SK-N-SH (cell line): ENCODE measurements around the gene WDR5B. TPM values are rescaled to one million over a fixed set of nuclear protein-coding genes. Genes with fewer than 3 reads are reported as not detected.

Source experiments
- CTCF ChIA-PET: fragments of 300-600, 350-600 bp; formaldehyde crosslinking; extraction: SDS; loops from one replicate; lab custom pipeline; 2021; lab: Yijun Ruan, JAX
- POLR2A ChIA-PET: fragments of 350-600 bp; sonication (Branson Sonifier 250); formaldehyde crosslinking; extraction: SDS; loops from one replicate; lab custom pipeline; 2020; ENCODE audit warnings: antibody characterized with exemption, inconsistent platforms; lab: Yijun Ruan, JAX
- DNase-seq: peaks from one replicate; pipeline ENCODE4 v3.0.0; 2012
- H2AFZ ChIP-seq: fragments of 200-600 bp; sonication (generic); 2 replicates; pipeline ENCODE4 v1.8.1; 2016; ENCODE audit warnings: antibody characterized with exemption, mild to moderate bottlenecking, low read depth
- H3F3A ChIP-seq: fragments of 200-600 bp; sonication (generic); replicated peaks from 2 replicates; pipeline ENCODE3; 2016; ENCODE audit warnings: antibody characterized with exemption, mild to moderate bottlenecking; ENCODE audit not compliant: insufficient read depth
- H3K27ac ChIP-seq, 2 experiments: fragments of 200-500 bp in 1 of 2; fragments of 200-600 bp in 1 of 2; sonication (Bioruptor generic) in 1 of 2; sonication (generic), shearing (Covaris generic) in 1 of 2; 2 replicates each; pipeline versions ENCODE4 v1.5.1 to v1.6.1; 2014 to 2016; ENCODE audit warnings: low read depth in 2 of 2, inconsistent platforms in 1 of 2, low read length in 1 of 2, mild to moderate bottlenecking in 1 of 2, mixed read lengths in 1 of 2
- H3K27me3 ChIP-seq: fragments of 200-600 bp; sonication (generic), shearing (Covaris generic); 2 replicates; pipeline ENCODE4 v1.6.1; 2016; ENCODE audit warnings: mixed run types; ENCODE audit not compliant: insufficient read depth
- H3K36me3 ChIP-seq, 2 experiments: fragments of 200-500 bp in 1 of 2; fragments of 200-600 bp in 1 of 2; sonication (Bioruptor generic) in 1 of 2; sonication (generic) in 1 of 2; replicated peaks in 1 of 2; 2 replicates each; pipeline versions ENCODE3 to v1.5.1; 2014 to 2016; ENCODE audit warnings: low read length in 1 of 2, mild to moderate bottlenecking in 1 of 2; ENCODE audit not compliant: insufficient read depth in 2 of 2, control insufficient read depth in 1 of 2
- H3K4me1 ChIP-seq, 2 experiments: fragments of 200-500 bp in 1 of 2; fragments of 200-600 bp in 1 of 2; sonication (Bioruptor generic) in 1 of 2; sonication (generic), shearing (Covaris generic) in 1 of 2; 2 replicates each; pipeline versions ENCODE4 v1.5.1 to v1.6.1; 2014 to 2016; ENCODE audit warnings: low read depth in 1 of 2, low read length in 1 of 2, mixed run types in 1 of 2; ENCODE audit not compliant: insufficient read depth in 2 of 2, control insufficient read depth in 1 of 2
- H3K4me2 ChIP-seq: fragments of 200-600 bp; sonication (generic), shearing (Covaris generic); 2 replicates; pipeline ENCODE4 v1.6.1; 2017; ENCODE audit warnings: mixed run types
- H3K4me3 ChIP-seq, 2 experiments: fragments of 200-500 bp in 1 of 2; fragments of 200-600 bp in 1 of 2; sonication (Bioruptor generic) in 1 of 2; sonication (generic), shearing (Covaris generic) in 1 of 2; 2 replicates each; pipeline versions ENCODE4 v1.5.1 to v1.8.1; 2014 to 2016; ENCODE audit warnings: low read depth in 2 of 2, inconsistent platforms in 1 of 2, low read length in 1 of 2, mild to moderate bottlenecking in 1 of 2, mixed read lengths in 1 of 2, moderate library complexity in 1 of 2
- H3K79me2 ChIP-seq: fragments of 200-600 bp; sonication (generic); 2 replicates; pipeline ENCODE4 v1.8.1; 2017; ENCODE audit warnings: mild to moderate bottlenecking; ENCODE audit not compliant: insufficient read depth
- H3K9ac ChIP-seq: fragments of 200-600 bp; sonication (generic); 2 replicates; pipeline ENCODE4 v1.6.1; 2017; ENCODE audit warnings: mixed run types
- H3K9me2 ChIP-seq: fragments of 200-600 bp; sonication (generic); 2 replicates; pipeline ENCODE4 v1.6.1; 2017; ENCODE audit warnings: mixed run types
- H3K9me3 ChIP-seq: fragments of 200-600 bp; sonication (generic); 2 replicates; pipeline ENCODE4 v1.6.1; 2017; ENCODE audit warnings: mixed run types, mild to moderate bottlenecking, moderate library complexity
- H4K20me1 ChIP-seq: fragments of 200-600 bp; sonication (generic); 2 replicates; pipeline ENCODE4 v1.6.1; 2017; ENCODE audit warnings: mild to moderate bottlenecking, mixed run types; ENCODE audit not compliant: insufficient read depth
- CHD2 ChIP-seq: fragments of 150-350 bp; IDR thresholded peaks from 2 replicates; pipeline ENCODE4 v1.6.1; 2018; ENCODE audit warnings: low read length; ENCODE audit not compliant: partially characterized antibody
- ELF1 ChIP-seq: IDR thresholded peaks from 2 replicates; pipeline ENCODE4 v1.4.0; 2012
- EZH2phosphoT487 ChIP-seq: fragments of 200-600 bp; sonication (generic); IDR thresholded peaks from 2 replicates; pipeline ENCODE4 v1.6.1; 2017; ENCODE audit warnings: low read depth, mixed run types, mild to moderate bottlenecking, antibody characterized with exemption, moderate library complexity, borderline replicate concordance
- FOSL2 ChIP-seq: IDR thresholded peaks from 2 replicates; pipeline ENCODE4 v1.4.0; 2012; ENCODE audit warnings: low read depth, mild to moderate bottlenecking, moderate library complexity, borderline replicate concordance
- GABPA ChIP-seq: IDR thresholded peaks from 2 replicates; pipeline ENCODE4 v1.4.0; 2012; ENCODE audit warnings: low read depth, mild to moderate bottlenecking
- GATA2 ChIP-seq: sonication (generic); formaldehyde crosslinking; IDR thresholded peaks from 2 replicates; pipeline ENCODE4 v1.5.0; 2020; ENCODE audit warnings: mild to moderate bottlenecking, missing genetic modification reagents
- MAX ChIP-seq: IDR thresholded peaks from 2 replicates; pipeline ENCODE4 v1.4.0; 2012; ENCODE audit warnings: low read depth
- MEF2A ChIP-seq: IDR thresholded peaks from 2 replicates; pipeline ENCODE4 v1.4.0; 2012; ENCODE audit warnings: low read depth, borderline replicate concordance
- NFIC ChIP-seq: IDR thresholded peaks from 2 replicates; pipeline ENCODE4 v1.4.0; 2012; ENCODE audit warnings: borderline replicate concordance
- PBX3 ChIP-seq: IDR thresholded peaks from 2 replicates; pipeline ENCODE4; 2012
- POLR2AphosphoS5 ChIP-seq: IDR thresholded peaks from 2 replicates; pipeline ENCODE4 v1.6.1; 2012; ENCODE audit warnings: low read depth, low read length
- RAD21 ChIP-seq: IDR thresholded peaks from 2 replicates; pipeline ENCODE4 v1.6.1; 2012; ENCODE audit warnings: mild to moderate bottlenecking, low read length
- RXRA ChIP-seq: IDR thresholded peaks from 2 replicates; pipeline ENCODE4 v1.4.0; 2012; ENCODE audit warnings: low read depth, mild to moderate bottlenecking, borderline replicate concordance
- SIN3A ChIP-seq: IDR thresholded peaks from 2 replicates; pipeline ENCODE4 v1.6.1; 2012; ENCODE audit warnings: low read depth, mild to moderate bottlenecking, low read length, moderate library complexity, borderline replicate concordance
- TCF12 ChIP-seq: IDR thresholded peaks from 2 replicates; pipeline ENCODE4 v1.4.0; 2012
- TEAD4 ChIP-seq: IDR thresholded peaks from 2 replicates; pipeline ENCODE4 v1.4.0; 2012; ENCODE audit warnings: mild to moderate bottlenecking, borderline replicate concordance; ENCODE audit not compliant: insufficient read depth
- YY1 ChIP-seq: IDR thresholded peaks from 2 replicates; pipeline ENCODE4 v1.4.0; 2012; ENCODE audit warnings: low read depth, mild to moderate bottlenecking
- WGBS: methylation state at CpG from one replicate; pipeline ENCODE4 v1.1.6; 2017; ENCODE audit warnings: low lambda C conversion rate; 5-methylcytosine and 5-hydroxymethylcytosine counted together
- polyA plus RNA-seq, 3 experiments: library from polyadenylated mRNA; depleted of rRNA; stranded (reverse); fragments of >200 nt; gene quantifications; 2 replicates each; pipeline ENCODE4 v1.2.3, GENCODE V29; 2012
- TF ChIP-seq, protein P1 (sequence below): fragments of 200-600 bp; sonication (generic); IDR thresholded peaks from 2 replicates; pipeline ENCODE4 v1.6.1; 2017; ENCODE audit warnings: antibody characterized with exemption, mild to moderate bottlenecking, moderate library complexity
- TF ChIP-seq, protein P2 (sequence below): IDR thresholded peaks from 2 replicates; pipeline ENCODE4 v1.4.0; 2012; ENCODE audit warnings: low read depth, borderline replicate concordance
- TF ChIP-seq, protein P3 (sequence below): IDR thresholded peaks from 2 replicates; pipeline ENCODE4 v1.6.1; 2012; ENCODE audit warnings: mild to moderate bottlenecking, low read depth, low read length, moderate library complexity

WDR5B gene
- polyA plus RNA-seq, 1 of the 3 experiments (the other 2 are of a cell fraction) = 2.2 TPM

DNA sequence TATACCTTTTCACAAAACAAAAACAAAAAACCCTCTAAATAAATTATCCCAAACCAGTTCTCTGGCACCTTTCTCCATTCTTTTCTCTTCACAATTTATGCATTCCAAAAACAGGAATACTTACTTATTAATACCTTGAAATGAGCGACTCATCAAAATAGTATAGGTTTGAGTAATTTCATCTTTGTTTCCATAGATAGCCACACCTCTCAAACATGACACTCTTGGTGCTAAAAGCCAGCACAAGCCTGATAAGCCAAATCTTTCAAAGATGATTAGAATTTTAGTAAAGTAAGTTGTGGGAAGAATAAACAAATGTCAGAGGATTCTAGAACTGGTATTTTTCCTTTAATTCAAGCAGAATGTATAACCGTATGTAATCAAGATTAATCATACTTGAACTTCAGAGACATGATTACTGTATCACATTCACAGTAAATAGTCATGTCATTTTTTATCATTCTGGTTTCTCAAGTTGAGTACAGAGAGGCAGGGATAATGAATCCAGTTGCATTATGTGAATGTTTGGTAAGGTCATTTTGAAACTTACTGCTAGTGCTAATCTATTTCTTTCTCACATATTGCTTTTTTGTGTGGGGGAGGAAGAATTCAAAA lies 12.1 kb upstream of the WDR5B start (continued):
- TF ChIP-seq TEAD4 (no peak), YY1 (no peak)

GRCh38 chr3:122421836-122422235 lies 6.0 kb upstream of the WDR5B start:
- no peak overlapping the region for H2AFZ ChIP-seq
- CTCF ChIA-PET = no interaction called here
- H3K4me2 ChIP-seq = no peak overlapping the region
- no peaks in the 10 kb centered on the region for H4K20me1 ChIP-seq
- TF ChIP-seq NFIC = no peak
- TF ChIP-seq EZH2phosphoT487 = no peak
- no peak for TF ChIP-seq GATA2 (CRISPR knock-in tag)
- no peak for TF ChIP-seq TCF12
- TF ChIP-seq YY1 = no peak
- TF ChIP-seq PBX3 = no peak
- no peak for TF ChIP-seq CHD2
- TF ChIP-seq, protein P1, sequence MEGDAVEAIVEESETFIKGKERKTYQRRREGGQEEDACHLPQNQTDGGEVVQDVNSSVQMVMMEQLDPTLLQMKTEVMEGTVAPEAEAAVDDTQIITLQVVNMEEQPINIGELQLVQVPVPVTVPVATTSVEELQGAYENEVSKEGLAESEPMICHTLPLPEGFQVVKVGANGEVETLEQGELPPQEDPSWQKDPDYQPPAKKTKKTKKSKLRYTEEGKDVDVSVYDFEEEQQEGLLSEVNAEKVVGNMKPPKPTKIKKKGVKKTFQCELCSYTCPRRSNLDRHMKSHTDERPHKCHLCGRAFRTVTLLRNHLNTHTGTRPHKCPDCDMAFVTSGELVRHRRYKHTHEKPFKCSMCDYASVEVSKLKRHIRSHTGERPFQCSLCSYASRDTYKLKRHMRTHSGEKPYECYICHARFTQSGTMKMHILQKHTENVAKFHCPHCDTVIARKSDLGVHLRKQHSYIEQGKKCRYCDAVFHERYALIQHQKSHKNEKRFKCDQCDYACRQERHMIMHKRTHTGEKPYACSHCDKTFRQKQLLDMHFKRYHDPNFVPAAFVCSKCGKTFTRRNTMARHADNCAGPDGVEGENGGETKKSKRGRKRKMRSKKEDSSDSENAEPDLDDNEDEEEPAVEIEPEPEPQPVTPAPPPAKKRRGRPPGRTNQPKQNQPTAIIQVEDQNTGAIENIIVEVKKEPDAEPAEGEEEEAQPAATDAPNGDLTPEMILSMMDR = no peak
- no peak for TF ChIP-seq FOSL2
- no peak for TF ChIP-seq SIN3A
- no peak for TF ChIP-seq RAD21
- TF ChIP-seq RXRA = no peak
- TF ChIP-seq, protein P2, sequence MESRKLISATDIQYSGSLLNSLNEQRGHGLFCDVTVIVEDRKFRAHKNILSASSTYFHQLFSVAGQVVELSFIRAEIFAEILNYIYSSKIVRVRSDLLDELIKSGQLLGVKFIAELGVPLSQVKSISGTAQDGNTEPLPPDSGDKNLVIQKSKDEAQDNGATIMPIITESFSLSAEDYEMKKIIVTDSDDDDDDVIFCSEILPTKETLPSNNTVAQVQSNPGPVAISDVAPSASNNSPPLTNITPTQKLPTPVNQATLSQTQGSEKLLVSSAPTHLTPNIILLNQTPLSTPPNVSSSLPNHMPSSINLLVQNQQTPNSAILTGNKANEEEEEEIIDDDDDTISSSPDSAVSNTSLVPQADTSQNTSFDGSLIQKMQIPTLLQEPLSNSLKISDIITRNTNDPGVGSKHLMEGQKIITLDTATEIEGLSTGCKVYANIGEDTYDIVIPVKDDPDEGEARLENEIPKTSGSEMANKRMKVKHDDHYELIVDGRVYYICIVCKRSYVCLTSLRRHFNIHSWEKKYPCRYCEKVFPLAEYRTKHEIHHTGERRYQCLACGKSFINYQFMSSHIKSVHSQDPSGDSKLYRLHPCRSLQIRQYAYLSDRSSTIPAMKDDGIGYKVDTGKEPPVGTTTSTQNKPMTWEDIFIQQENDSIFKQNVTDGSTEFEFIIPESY = no peak
- TF ChIP-seq GABPA = no peak
- TF ChIP-seq MEF2A = no peak
- TF ChIP-seq, protein P3, sequence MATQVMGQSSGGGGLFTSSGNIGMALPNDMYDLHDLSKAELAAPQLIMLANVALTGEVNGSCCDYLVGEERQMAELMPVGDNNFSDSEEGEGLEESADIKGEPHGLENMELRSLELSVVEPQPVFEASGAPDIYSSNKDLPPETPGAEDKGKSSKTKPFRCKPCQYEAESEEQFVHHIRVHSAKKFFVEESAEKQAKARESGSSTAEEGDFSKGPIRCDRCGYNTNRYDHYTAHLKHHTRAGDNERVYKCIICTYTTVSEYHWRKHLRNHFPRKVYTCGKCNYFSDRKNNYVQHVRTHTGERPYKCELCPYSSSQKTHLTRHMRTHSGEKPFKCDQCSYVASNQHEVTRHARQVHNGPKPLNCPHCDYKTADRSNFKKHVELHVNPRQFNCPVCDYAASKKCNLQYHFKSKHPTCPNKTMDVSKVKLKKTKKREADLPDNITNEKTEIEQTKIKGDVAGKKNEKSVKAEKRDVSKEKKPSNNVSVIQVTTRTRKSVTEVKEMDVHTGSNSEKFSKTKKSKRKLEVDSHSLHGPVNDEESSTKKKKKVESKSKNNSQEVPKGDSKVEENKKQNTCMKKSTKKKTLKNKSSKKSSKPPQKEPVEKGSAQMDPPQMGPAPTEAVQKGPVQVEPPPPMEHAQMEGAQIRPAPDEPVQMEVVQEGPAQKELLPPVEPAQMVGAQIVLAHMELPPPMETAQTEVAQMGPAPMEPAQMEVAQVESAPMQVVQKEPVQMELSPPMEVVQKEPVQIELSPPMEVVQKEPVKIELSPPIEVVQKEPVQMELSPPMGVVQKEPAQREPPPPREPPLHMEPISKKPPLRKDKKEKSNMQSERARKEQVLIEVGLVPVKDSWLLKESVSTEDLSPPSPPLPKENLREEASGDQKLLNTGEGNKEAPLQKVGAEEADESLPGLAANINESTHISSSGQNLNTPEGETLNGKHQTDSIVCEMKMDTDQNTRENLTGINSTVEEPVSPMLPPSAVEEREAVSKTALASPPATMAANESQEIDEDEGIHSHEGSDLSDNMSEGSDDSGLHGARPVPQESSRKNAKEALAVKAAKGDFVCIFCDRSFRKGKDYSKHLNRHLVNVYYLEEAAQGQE = no peak
- TF ChIP-seq ELF1 = no peak
- TF ChIP-seq POLR2AphosphoS5 = no peak
- no peak for TF ChIP-seq MAX
- no peaks in the 10 kb centered on the region for H3K9me2 ChIP-seq
- no peak overlapping the region for H3K27ac ChIP-seq
- peaks cover 52 to 55% of the 10 kb centered on the region in 2 experiments for H3K36me3 ChIP-seq
- H3K4me3 ChIP-seq = no peak overlapping the region
- WGBS = 93% methylated on average over 2 of the region's 2 CpGs
- DNase-seq = no peak
- peaks cover 35% of the 10 kb centered on the region for H3F3A ChIP-seq
- peaks cover 54% of the 10 kb centered on the region for H3K79me2 ChIP-seq
- H3K9me3 ChIP-seq = no peaks in the 10 kb centered on the region
- no peak overlapping the region for H3K9ac ChIP-seq
- no peaks in the 10 kb centered on the region for H3K27me3 ChIP-seq
- H3K4me1 ChIP-seq = no peaks in the 10 kb centered on the region; a peak in 3 of 4 replicates
- POLR2A ChIA-PET = no interaction called here
